Fibroblast of skin of right biceps (primary cell): Measurements from ENCODE around the gene FYB1.

Experiments used
- DNase-seq: peaks from one replicate; pipeline ENCODE4 v3.0.0-alpha.2; 2013

Gene FYB1

GRCh38 chr5:39157701-39158100 is 61.7 kb downstream of the FYB1 start:
- no peak for DNase-seq

GRCh38 chr5:39156082-39156481 is 63.3 kb downstream of the FYB1 start:
- DNase-seq, result no peak

DNA sequence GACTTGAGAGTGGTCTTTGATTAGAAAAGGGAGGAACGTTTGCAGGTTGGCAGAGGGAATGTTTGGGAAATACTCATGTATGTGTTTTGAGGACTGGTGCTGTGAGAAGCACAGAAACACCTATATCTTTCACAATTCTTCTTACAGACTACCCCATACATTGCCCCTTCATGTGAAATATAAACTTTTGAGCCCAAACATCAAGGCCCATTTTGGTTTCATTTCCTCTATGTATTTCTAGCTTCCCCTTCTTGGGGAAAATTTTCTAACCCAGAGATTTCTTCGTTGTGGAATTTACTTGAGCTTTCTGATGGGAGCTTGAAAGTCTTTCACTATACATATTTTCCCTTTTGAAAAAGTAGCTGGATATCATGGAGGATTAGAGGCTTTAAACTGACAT is 67.6 kb downstream of the FYB1 start:
- DNase-seq, result no peak

- DNase-seq, result no peak
These were observed 69.4 kb downstream of the FYB1 start for GRCh38 chr5:39149966-39150365.

GRCh38 chr5:39148983-39149534 is 70.3 kb downstream of the FYB1 start:
- peak; percentile 16 for DNase-seq

GRCh38 chr5:39146831-39147540 is 72.4 kb downstream of the FYB1 start:
- no peak for DNase-seq

- no peak for DNase-seq
These were observed 76.1 kb downstream of the FYB1 start for GRCh38 chr5:39143151-39143860.

GRCh38 chr5:39140558-39141168 is 78.7 kb downstream of the FYB1 start:
- DNase-seq, result no peak

- DNase-seq, result peak; percentile 85
These were observed 80.5 kb downstream of the FYB1 start for GRCh38 chr5:39138892-39139291.

DNA sequence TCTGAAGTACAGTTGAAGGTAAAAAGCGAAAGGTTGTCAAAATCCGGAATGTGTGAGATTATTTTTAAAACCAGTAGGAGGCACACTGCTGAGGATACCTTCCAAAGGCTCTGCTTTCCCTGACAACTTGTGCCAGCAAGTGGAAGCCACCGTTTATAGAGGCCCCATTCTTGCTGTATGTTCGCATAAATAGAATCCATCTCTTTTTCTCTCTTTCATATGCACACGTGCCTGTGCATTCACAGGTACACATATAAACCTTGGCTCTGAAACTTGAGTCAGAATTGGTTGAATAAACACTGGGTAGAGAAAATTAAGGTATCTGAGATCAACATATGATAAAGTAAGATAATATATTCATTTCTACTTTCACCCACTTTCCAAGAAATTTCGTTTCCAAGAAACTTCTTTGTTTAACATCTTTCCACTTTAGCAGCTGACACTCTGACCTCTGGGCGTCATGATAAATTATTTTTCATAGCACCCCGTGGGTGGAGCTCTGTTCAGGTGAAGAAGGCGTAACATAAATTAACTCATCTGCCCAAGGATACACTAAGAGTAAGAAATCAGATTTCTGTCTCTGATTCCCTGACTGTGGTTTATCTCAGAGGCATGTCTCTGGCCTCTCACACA is 81.4 kb downstream of the FYB1 start:
- no peak for DNase-seq

GRCh38 chr5:39137391-39137790 is 82.0 kb downstream of the FYB1 start:
- DNase-seq, result no peak

DNA sequence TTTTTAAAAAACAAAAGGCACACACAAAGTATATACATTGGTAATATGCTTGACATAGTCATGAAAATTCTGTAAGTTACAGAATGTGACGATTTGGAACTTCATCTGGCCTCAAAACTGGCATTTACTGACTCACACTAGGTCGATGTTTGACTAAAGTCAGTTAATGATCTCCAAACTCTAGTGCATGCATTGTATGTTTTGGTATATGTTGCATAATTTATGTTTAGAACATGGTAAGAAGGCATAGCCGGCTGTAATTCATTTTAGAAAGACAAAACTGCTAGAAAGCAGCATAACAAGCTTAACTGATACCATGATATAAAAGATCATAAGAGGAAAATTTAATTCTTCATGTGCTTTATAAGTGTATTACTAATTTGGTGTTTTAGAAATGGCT is 86.6 kb downstream of the FYB1 start:
- DNase-seq, result no peak

DNA sequence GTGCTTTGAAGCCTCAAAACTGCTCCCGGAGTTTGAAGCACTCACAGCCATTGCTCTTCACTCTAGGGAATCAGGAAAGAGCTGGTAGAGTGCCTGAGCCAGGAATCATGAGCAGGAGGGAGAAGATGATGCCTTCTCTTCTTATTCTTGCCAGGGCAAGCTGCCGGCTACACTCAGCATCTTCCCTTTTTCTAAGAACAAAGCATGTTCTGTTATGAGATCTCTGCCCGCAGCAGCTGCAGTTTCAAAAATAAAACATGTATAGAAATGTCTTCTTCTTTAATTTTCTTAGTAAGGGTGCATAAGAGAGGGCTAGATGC is 87.3 kb downstream of the FYB1 start:
- DNase-seq, result no peak

GRCh38 chr5:39131210-39132127 is 87.9 kb downstream of the FYB1 start:
- DNase-seq, result no peak

DNA sequence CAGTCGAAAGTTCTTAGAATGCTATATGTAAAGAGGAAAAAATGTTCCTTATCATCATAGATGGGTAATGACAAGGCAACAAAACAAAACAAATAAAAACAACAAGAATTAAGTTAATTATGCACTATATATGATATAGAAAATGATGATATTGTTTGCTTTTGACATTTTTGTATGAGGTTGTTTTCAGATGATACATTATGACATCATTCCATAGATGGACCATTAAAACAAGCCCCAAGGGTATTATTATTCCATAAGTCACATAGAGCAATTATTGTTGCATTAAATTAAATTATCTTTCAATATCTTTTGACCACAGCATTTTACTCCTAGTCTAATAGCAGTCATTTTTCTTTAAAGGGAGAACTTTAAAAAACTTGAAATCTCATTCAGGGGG is 88.6 kb downstream of the FYB1 start:
- DNase-seq, result no peak

DNA sequence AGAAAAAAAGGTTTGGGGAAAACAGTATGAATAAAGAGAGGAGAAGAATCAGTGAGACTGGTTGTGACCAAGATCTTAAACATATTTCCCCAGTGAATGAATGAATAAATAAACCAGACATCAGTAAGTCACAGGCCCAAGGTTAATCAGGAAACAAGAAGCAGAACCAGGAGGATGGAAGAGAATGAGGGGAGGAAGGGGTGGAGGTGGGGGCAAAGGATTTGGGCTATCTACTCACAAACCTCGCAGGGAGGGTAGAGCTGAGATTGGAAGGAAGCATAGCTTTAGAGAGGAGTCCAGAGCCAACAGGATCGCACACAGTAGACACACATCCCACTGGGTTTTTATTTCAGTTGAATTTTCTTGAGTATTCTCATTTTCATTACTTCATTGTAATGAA is 97.4 kb downstream of the FYB1 start:
- DNase-seq, result no peak

DNA sequence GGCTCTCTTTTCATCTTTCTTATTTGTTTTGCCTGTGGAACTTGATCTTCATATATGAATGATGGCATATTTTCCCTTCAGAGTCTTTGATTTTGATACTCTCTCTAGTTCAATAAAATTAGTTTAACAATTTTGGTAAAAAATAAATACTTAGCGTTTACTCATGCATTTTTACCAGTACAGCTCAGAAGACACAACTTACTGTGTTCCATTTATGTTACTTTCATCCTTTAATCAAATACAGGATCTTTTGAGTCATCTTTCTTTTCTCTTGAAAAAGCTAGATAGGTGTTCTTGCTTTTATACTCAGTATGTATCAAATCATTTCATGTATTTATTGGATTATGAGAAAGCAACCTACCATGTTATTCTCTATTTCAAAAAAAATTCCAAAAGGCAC is 98.0 kb downstream of the FYB1 start:
- no peak for DNase-seq

DNA sequence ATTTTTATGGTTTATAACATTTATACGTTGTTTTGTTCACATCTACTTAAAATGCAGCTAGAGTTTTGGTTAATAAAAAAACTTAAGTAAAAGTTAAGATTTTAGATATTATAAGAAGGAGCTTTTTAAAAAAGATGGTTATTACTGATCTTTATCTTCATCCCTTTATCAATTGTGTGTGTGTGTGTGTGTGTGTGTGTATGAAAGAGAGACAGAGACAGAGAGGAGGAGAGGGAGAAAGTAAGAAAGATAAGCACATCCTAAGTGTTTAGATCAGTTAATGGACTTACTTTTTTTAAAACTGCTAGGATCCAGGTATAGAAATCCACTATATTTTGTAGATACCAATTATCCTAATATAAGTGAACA is 99.3 kb downstream of the FYB1 start:
- DNase-seq, result no peak

DNA sequence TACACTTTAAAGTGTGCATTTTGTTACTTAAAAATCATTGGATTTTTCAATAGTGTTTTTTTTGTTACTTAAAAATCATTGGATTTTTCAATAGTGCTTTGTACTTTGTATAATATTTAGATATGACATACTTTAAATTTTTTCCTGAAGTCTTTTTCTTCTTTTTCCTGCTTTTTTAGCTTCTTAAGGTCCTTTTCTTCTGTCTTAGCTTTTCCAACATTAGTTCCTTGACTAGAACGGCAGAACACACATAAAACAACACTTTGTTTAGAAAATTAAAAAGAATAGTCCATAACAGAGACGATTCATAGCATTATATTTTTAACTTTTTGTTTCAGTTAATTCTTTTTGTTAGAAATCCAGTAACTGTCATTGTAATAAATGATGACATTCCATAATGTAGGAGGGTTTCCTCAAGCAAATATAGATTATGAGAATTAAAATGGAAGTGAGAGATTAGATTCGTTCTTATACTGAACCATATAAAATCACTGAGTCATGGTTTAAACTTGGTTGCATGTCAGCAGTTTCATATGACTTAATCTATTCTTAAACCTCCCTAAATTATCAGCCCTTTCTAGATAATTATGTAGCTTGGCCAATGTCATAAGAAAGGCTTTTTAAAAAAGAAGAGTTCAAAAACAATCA is 99.8 kb downstream of the FYB1 start:
- DNase-seq, result no peak

- DNase-seq, result no peak
These were observed 100.7 kb downstream of the FYB1 start for GRCh38 chr5:39118638-39119037.

GRCh38 chr5:39117401-39117800 is 102.0 kb downstream of the FYB1 start:
- peak; percentile 51 for DNase-seq
